Calu3 (cell line): ENCODE results near the gene PDZD8. TPM values are rescaled to one million over a fixed set of nuclear protein-coding genes. Genes with fewer than 3 reads are reported as not detected.

Source experiments
- BruUV-seq: library from RNA; stranded (reverse); fragments of 400-500 nt; replicated peaks from 2 replicates; lab custom pipeline; 2021; lab: Mats Ljungman, UMichigan
- CTCF ChIA-PET: fragments of 300-600 bp; sonication (Branson Sonifier 250); formaldehyde crosslinking; loops from one replicate; lab custom pipeline; 2022; ENCODE audit warnings: antibody characterized with exemption; lab: Charles Lee
- DNase-seq: peaks from one replicate; pipeline ENCODE4 v3.0.0; 2022
- H3K27ac Mint-ChIP-seq: one replicate; pipeline ENCODE4 v1.8.0; 2022; ENCODE audit warnings: mixed read lengths; ENCODE audit not compliant: unreplicated experiment
- H3K27me3 Mint-ChIP-seq: one replicate; pipeline ENCODE4 v1.8.0; 2022; ENCODE audit warnings: mixed read lengths; ENCODE audit not compliant: unreplicated experiment
- H3K36me3 Mint-ChIP-seq: one replicate; pipeline ENCODE4 v1.8.0; 2022; ENCODE audit warnings: mild to moderate bottlenecking, moderate library complexity, mixed read lengths; ENCODE audit not compliant: insufficient read depth, unreplicated experiment
- H3K4me1 Mint-ChIP-seq: one replicate; pipeline ENCODE4 v1.8.0; 2022; ENCODE audit warnings: mild to moderate bottlenecking, low read depth, mixed read lengths; ENCODE audit not compliant: unreplicated experiment
- H3K4me3 Mint-ChIP-seq: one replicate; pipeline ENCODE4 v1.8.0; 2022; ENCODE audit warnings: mild to moderate bottlenecking, low read depth, moderate library complexity, mixed read lengths; ENCODE audit not compliant: unreplicated experiment
- H3K9me3 Mint-ChIP-seq: one replicate; pipeline ENCODE4 v1.8.0; 2022; ENCODE audit warnings: low read depth, mixed read lengths; ENCODE audit not compliant: unreplicated experiment
- CTCF ChIP-seq: fragments of 200-600 bp; IDR thresholded peaks from one replicate; pipeline ENCODE4 v1.8.0; 2022; ENCODE audit warnings: antibody characterized with exemption; ENCODE audit not compliant: unreplicated experiment
- intact Hi-C: fragments of 100-400 bp; cut with micrococcal nuclease; formaldehyde crosslinking; loops from one replicate; pipeline ENCODE4 v1.10.0; 2022; ENCODE audit not compliant: unreplicated experiment
- total RNA-seq: library from RNA; stranded (reverse); gene quantifications from 2 replicates; pipeline ENCODE4 v1.2.3, GENCODE V29; 2022

PDZD8 gene
- total RNA-seq, 1 experiment from 2014 or later = 45.0 TPM

- Mint-ChIP-seq H3K27ac (no peak overlapping the region), H3K27me3 (no peaks in the 10 kb centered on the region), H3K4me3 (no peak overlapping the region), H3K36me3 (peaks cover 10% of the 10 kb centered on the region), H3K9me3 (no peaks in the 10 kb centered on the region), H3K4me1 (peaks cover 35% of the 10 kb centered on the region)
- DNase-seq = no peak
- CTCF ChIA-PET = no interaction called here
- no peak for TF ChIP-seq CTCF
- no TSS peak for BruUV-seq
- intact Hi-C loops = no loop called here
These were observed 22.5 kb downstream of the PDZD8 start for GRCh38 chr10:117352724-117353123.

- TF ChIP-seq CTCF = no peak
- peaks cover 10% of the 10 kb centered on the region for H3K36me3 Mint-ChIP-seq
- H3K9me3 Mint-ChIP-seq = no peaks in the 10 kb centered on the region
- DNase-seq = no peak
- no peaks in the 10 kb centered on the region for H3K27me3 Mint-ChIP-seq
- no TSS peak for BruUV-seq
- H3K4me3 Mint-ChIP-seq = no peak overlapping the region
- peaks cover 42% of the 10 kb centered on the region for H3K4me1 Mint-ChIP-seq
- H3K27ac Mint-ChIP-seq = no peak overlapping the region
- CTCF ChIA-PET = interaction anchor here (0.7 kb wide), 1 partner anchor 8 kb away, joined by 5 read pairs; no protein-coding TSS in a partner anchor
- intact Hi-C loops = no loop called here
These were observed 23.2 kb downstream of the PDZD8 start for GRCh38 chr10:117351996-117352395.

GRCh38 chr10:117351558-117351957 lies 23.7 kb downstream of the PDZD8 start:
- CTCF ChIA-PET = no interaction called here
- Mint-ChIP-seq H3K4me3 (no peak overlapping the region), H3K27ac (no peak overlapping the region), H3K36me3 (peaks cover 10% of the 10 kb centered on the region), H3K27me3 (no peaks in the 10 kb centered on the region), H3K4me1 (peaks cover 46% of the 10 kb centered on the region), H3K9me3 (no peaks in the 10 kb centered on the region)
- BruUV-seq = no TSS peak
- no peak for DNase-seq
- intact Hi-C loops = no loop called here
- no peak for TF ChIP-seq CTCF

- CTCF ChIA-PET = interaction anchor here (0.7 kb wide), 1 partner anchor 14 kb away, joined by 3 read pairs; no protein-coding TSS in a partner anchor
- TF ChIP-seq CTCF = no peak
- no TSS peak for BruUV-seq
These were observed 24.3 kb downstream of the PDZD8 start for GRCh38 chr10:117350909-117351308.

More at GRCh38 chr10:117350909-117351308, 24.3 kb downstream of the PDZD8 start:
- Mint-ChIP-seq H3K27ac (no peak overlapping the region), H3K4me1 (peaks cover 50% of the 10 kb centered on the region), H3K36me3 (peaks cover 10% of the 10 kb centered on the region), H3K9me3 (no peaks in the 10 kb centered on the region), H3K4me3 (no peak overlapping the region), H3K27me3 (no peaks in the 10 kb centered on the region)
- DNase-seq = no peak
- intact Hi-C loops = no loop called here
